ENCODE data around the gene CD164. TPM values are rescaled to one million over a fixed set of nuclear protein-coding genes. Genes with fewer than 3 reads are reported as not detected.
A peak's percentile ranks its signal among the peaks of the same experiment; 100 is the strongest.
"Not testable (repeated sequence)": the region's sequence is repeated elsewhere in the genome, so short reads cannot be mapped to it uniquely, and the experiment has no call there.

Gene CD164
- total RNA-seq, 1 experiment from 2014 or later = 163 TPM

- no peak for DNase-seq (ENCODE audit: low read depth)
Measured at GRCh38 chr6:109374326-109374892, 7.9 kb downstream of the CD164 start.

DNA sequence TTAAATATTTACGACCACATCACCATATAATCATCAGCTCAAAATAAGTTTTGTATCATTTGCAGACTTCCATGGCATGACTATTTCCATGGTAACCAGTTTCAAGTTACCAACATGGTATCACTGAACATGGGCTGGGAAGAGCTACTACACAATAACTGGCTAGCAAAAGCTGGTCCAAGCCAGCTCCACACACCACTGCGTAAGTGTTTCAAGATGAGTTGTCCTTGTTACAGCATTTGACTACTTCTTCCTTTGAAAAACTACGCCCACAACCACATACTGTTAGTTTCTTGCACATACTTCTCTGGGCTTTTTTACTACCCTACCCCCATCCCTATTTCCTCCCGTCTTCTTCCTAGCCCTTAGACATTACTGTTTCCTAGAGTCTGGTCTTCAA is 8.5 kb downstream of the CD164 start:
- DNase-seq (ENCODE audit: low read depth) = no peak

DNA sequence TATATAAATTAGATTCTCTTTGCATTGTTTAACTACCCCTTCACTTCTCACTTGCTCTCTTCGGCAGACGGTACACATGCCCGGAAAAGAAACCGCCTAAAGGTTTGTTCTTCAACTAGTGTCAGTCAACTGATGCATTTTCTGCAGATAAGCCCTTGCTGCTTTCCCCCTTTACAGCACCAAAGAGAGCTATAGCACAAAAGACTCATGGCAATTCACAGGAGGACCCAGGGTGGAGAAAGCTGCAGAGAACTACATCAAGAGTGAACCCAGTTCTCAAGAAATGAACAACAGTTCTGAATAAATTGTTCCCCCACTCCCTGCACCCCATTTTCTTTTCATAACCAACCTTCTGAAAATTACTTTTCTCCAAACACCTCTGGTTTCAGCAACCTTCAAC is 8.9 kb downstream of the CD164 start:
- DNase-seq (ENCODE audit: low read depth) = no peak

GRCh38 chr6:109372130-109372529 is 10.1 kb downstream of the CD164 start:
- no peak for DNase-seq (ENCODE audit: low read depth)

- DNase-seq (ENCODE audit: low read depth) = no peak
Measured at GRCh38 chr6:109370792-109371191, 11.5 kb downstream of the CD164 start.

- DNase-seq (ENCODE audit: low read depth) = no peak
Measured at GRCh38 chr6:109370336-109370735, 11.9 kb downstream of the CD164 start.

GRCh38 chr6:109369728-109370127 is 12.5 kb downstream of the CD164 start:
- no peak for DNase-seq (ENCODE audit: low read depth)

DNA sequence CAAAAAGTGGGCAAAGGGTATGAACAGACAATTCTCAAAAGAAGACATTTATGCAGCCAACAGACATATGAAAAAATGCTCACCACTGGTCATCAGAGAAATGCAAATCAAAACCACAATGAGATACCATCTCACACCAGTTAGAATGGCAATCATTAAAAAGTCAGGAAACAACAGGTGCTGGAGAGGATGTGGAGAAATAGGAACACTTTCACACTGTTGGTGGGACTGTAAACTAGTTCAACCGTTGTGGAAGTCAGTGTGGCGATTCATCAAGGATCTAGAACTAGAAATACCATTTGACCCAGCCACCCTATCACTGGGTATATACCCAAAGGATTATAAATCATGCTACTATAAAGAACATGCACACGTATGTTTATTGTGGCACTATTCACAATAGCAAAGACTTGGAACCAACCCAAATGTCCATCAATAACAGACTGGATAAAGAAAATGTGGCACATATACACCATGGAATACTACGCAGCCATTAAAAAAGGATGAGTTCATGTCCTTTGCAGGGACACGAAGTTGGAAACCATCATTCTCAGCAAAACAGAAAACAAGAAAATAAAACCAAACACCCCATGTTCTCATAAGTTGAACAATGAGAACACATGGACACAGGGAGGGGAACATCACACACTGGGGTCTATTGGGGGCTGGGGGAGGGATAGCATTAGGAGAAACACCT is 17.7 kb downstream of the CD164 start:
- not testable (repeated sequence) for DNase-seq (ENCODE audit: low read depth)

DNA sequence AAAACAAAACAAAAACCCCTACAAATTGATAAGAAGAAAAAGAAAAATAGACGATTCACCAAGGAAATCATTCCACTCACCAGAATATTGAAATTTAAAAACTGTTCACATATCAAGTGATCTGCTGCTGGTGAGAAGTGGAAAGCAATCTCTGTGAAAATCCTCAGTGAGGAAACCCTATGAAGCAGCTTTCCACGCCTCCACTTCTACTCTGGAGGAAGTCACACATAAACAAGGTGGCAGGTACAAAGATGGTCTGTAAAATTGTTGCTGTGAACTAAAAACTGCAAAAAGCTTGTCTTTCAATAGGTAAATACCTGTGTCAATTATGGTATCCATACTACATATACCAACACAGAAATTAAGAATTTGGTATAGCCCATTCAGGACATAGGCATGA is 18.5 kb downstream of the CD164 start:
- DNase-seq (ENCODE audit: low read depth) = no peak

- no peak for DNase-seq (ENCODE audit: low read depth)
Measured at GRCh38 chr6:109362102-109362884, 20.0 kb downstream of the CD164 start.

GRCh38 chr6:109360791-109361190 is 21.5 kb downstream of the CD164 start:
- no peak for DNase-seq (ENCODE audit: low read depth)

DNA sequence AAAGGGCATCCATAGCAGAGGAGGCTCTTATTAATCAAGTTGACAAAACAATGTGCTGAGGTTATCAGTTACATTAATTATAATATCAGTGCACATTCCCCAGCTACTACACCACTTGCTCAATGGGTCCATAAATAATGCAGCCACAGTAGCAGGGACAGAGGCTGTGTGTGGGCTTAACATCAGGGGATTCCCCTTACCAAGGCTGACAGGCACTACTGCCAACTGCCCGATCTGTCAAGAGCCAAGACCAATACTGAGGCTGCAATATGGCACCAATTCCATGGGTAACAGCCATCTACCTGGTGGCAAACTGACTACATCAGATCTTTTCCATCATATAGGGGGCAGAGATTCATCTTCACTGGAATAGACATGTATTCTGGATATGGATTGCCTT is 22.0 kb downstream of the CD164 start:
- DNase-seq (ENCODE audit: low read depth) = no peak

DNA sequence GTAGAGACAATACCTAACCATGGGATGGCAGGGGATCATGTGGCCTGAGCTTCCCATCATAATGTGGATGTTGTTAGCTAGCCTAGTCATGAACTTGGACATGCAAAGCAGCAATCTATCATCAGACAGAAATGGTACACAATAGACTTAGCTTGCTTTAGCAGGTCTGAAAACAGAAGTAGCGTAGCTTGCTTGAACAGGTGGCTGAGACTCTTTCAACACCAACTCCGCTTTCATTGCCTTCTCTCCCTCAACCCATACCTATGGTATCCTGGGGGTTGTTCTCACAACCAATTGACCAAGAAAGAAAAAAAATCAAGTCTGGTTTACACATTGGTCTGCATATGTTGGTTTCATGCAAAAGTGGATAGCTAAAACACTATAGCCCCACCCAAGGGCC is 23.0 kb downstream of the CD164 start:
- no peak for DNase-seq (ENCODE audit: low read depth)

DNA sequence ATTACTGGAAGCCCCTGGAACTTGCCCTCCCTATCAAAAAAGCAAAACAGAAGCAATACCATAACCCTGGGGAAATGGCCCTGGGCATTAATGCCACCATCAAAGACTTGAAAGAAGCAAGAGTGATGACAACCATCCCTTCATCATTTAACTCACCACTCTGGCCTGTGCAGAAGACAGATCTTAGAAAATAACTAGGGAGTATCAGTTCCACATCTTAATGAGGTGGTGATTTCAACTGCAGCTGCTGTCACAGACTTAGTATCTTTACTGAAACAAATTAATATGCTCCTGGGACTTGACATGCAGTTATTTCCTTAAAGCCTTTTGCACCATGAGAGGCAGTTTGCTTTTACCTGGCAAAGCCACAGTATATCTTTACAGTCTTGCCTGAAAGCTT is 24.1 kb downstream of the CD164 start:
- no peak for DNase-seq (ENCODE audit: low read depth)

GRCh38 chr6:109356237-109356636 is 26.0 kb downstream of the CD164 start:
- no peak for DNase-seq (ENCODE audit: low read depth)

GRCh38 chr6:109351231-109352130 is 30.8 kb downstream of the CD164 start:
- peak; percentile 17 for DNase-seq (ENCODE audit: low read depth)

- DNase-seq (ENCODE audit: low read depth) = peak; percentile 20
Measured at GRCh38 chr6:109349419-109349987, 32.8 kb downstream of the CD164 start.

GRCh38 chr6:109348226-109348625 is 34.0 kb downstream of the CD164 start:
- DNase-seq (ENCODE audit: low read depth) = no peak

DNA sequence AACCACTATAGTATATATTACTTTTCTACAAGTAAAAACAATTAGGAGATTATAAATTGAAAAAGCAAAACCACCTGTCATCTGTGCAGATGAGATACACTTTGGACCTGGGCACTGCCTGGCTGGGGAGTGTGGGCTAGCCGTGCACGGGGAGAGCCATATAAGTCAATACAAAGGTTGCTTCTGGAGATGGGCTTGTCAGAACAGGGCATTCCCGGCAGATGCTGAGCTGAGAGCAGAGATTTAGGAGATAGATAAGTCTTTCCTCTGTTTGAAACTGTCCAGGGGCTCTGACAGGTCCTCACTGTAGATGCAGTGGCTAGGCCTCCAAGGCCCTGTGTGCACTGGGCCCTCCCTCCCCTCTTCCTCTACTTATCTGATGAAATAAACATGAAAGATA is 34.5 kb downstream of the CD164 start:
- DNase-seq (ENCODE audit: low read depth) = no peak

DNA sequence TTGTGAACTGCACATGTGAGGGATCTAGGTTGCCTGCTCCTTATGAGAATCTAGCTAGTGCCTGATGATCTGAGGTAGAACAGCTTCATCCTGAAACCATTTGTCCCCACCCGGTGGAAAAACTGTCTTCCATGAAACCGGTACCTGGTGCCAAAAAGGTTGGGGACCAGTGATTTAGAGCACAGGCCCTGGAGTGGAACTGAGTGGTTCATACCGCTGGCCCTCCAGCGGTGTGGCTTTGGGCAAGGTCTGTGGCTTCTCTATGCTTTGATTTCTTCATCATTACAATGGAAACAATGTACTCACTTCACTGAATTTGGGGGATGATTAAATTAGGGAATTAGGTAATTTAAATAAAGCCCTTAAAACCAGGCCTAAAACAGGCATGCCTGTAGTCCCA is 36.3 kb downstream of the CD164 start:
- no peak for DNase-seq (ENCODE audit: low read depth)

DNA sequence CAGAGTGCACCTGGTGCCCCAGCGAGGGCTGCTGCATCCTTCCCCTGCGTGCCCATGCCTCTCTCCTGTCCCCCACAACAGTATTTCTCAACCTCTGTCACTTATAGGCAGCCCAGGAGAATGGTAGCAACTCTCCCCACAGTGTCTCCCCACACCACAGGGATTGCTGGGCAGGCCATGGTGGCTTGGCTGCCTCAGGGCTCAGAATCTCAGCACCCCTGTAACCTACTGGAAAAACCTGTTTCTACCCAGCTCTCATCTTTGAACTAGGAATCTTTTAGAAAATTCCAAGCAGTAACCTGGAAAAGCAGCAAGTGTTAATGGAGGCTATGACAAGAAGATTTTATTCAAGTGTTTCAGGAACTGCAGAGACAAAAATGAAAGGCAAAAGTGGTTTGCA is 38.0 kb downstream of the CD164 start:
- DNase-seq (ENCODE audit: low read depth) = no peak

- no peak for DNase-seq (ENCODE audit: low read depth)
Measured at GRCh38 chr6:109343518-109343917, 38.7 kb downstream of the CD164 start.
